ENCODE measurements around the gene HAPLN2.

DNA sequence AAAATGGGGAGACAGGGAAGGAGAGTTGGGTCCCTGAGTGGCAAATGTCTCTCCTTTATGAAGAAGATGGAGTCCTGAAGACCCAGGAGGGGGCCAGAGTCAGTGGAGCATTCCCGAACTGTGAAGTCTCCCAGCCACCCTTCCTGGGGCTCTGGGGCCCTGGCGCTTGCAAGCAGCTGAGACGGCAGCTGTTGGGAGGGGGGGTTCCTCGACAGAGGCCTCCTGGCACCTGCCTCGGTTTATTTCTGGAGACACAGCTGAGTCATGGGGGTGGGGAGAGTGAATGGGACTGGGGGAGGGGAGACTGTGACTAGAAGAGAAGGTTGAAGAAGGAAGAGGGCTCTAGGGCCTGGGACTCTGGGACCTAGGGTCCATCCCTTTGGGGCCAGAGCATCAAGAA is 44.0 kb downstream of the HAPLN2 start:
- TF ChIP-seq, protein P1, sequence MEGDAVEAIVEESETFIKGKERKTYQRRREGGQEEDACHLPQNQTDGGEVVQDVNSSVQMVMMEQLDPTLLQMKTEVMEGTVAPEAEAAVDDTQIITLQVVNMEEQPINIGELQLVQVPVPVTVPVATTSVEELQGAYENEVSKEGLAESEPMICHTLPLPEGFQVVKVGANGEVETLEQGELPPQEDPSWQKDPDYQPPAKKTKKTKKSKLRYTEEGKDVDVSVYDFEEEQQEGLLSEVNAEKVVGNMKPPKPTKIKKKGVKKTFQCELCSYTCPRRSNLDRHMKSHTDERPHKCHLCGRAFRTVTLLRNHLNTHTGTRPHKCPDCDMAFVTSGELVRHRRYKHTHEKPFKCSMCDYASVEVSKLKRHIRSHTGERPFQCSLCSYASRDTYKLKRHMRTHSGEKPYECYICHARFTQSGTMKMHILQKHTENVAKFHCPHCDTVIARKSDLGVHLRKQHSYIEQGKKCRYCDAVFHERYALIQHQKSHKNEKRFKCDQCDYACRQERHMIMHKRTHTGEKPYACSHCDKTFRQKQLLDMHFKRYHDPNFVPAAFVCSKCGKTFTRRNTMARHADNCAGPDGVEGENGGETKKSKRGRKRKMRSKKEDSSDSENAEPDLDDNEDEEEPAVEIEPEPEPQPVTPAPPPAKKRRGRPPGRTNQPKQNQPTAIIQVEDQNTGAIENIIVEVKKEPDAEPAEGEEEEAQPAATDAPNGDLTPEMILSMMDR (IDR thresholded peaks at IDR 0.05) = no peak
- TF ChIP-seq POLR2A (IDR thresholded peaks at IDR 0.05) = no peak

Data from thyroid gland (tissue), 4 donors.